ENCODE results near the gene VMA21.

VMA21 gene

DNA sequence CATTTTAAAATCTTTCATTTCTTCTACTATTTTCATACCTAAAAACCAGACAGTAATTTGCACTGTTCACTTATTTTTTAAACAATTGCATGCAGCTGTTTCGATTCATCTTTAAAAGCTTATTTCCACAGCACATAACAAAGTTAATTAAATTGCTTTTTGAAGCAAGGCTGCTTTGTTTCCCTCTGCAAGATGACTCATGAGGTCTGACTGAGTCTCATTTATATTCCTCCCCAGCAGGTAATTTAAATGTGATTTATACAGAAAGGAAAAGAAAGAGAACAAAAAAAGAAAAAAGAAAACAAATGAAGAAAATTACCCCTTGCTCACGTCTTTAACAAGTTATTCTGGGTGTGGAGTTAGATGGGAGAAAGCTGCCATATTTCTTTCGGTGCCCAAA lies 22.8 kb downstream of the VMA21 start:
- no peak overlapping the region for H3K4me3 ChIP-seq (ENCODE audit: low read length)
- no peaks in the 10 kb centered on the region for H4K20me1 ChIP-seq (ENCODE audit: insufficient read depth, low read length)
- no peaks in the 10 kb centered on the region for H3K36me3 ChIP-seq (replicated peaks; ENCODE audit: insufficient read depth, low read length)
- no peaks in the 10 kb centered on the region for H3K27me3 ChIP-seq (replicated peaks; ENCODE audit: insufficient read depth, low read length)
- no peak for DNase-seq
- H3K79me2 ChIP-seq (ENCODE audit: low read length): no peaks in the 10 kb centered on the region
- H3K27ac ChIP-seq (ENCODE audit: low read length): no peak overlapping the region
- no peak overlapping the region for H2AFZ ChIP-seq (ENCODE audit: low read length)
- no peaks in the 10 kb centered on the region for H3K9me2 ChIP-seq (replicated peaks; ENCODE audit: insufficient read depth, low read length)
- H3K9ac ChIP-seq (ENCODE audit: low read length): no peak overlapping the region
- no peaks in the 10 kb centered on the region for H3F3A ChIP-seq (ENCODE audit: insufficient read depth, low read length)
- H3K9me3 ChIP-seq (replicated peaks; ENCODE audit: insufficient read depth, low read length): no peaks in the 10 kb centered on the region
- TF ChIP-seq EZH2 (optimal IDR thresholded peaks at IDR 0.05; ENCODE audit: low read depth, low read length): no peak
- TF ChIP-seq CTCF (IDR thresholded peaks at IDR 0.05; ENCODE audit: low read length): no peak
- no peak for TF ChIP-seq EZH2phosphoT487 (IDR thresholded peaks at IDR 0.05; ENCODE audit: low read length)
- H3K4me2 ChIP-seq (ENCODE audit: low read depth, low read length): no peak overlapping the region
- H3K4me1 ChIP-seq (ENCODE audit: low read length): no peaks in the 10 kb centered on the region

GRCh38 chrX:151424505-151424904 lies 27.5 kb downstream of the VMA21 start:
- no peaks in the 10 kb centered on the region for H3K27me3 ChIP-seq (replicated peaks; ENCODE audit: insufficient read depth, low read length)
- H3K4me2 ChIP-seq (ENCODE audit: low read depth, low read length): no peak overlapping the region
- H3K9ac ChIP-seq (ENCODE audit: low read length): no peak overlapping the region
- H3K79me2 ChIP-seq (ENCODE audit: low read length): no peaks in the 10 kb centered on the region
- no peak for DNase-seq
- no peaks in the 10 kb centered on the region for H3K9me3 ChIP-seq (replicated peaks; ENCODE audit: insufficient read depth, low read length)
- H4K20me1 ChIP-seq (ENCODE audit: insufficient read depth, low read length): no peaks in the 10 kb centered on the region
- no peaks in the 10 kb centered on the region for H3K4me1 ChIP-seq (ENCODE audit: low read length)
- H3K36me3 ChIP-seq (replicated peaks; ENCODE audit: insufficient read depth, low read length): no peaks in the 10 kb centered on the region
- no peak overlapping the region for H2AFZ ChIP-seq (ENCODE audit: low read length)
- no peak overlapping the region for H3K27ac ChIP-seq (ENCODE audit: low read length)
- no peaks in the 10 kb centered on the region for H3F3A ChIP-seq (ENCODE audit: insufficient read depth, low read length)
- H3K9me2 ChIP-seq (replicated peaks; ENCODE audit: insufficient read depth, low read length): no peaks in the 10 kb centered on the region
- TF ChIP-seq CTCF (IDR thresholded peaks at IDR 0.05; ENCODE audit: low read length): no peak
- no peak for TF ChIP-seq EZH2 (optimal IDR thresholded peaks at IDR 0.05; ENCODE audit: low read depth, low read length)
- no peak for TF ChIP-seq EZH2phosphoT487 (IDR thresholded peaks at IDR 0.05; ENCODE audit: low read length)
- H3K4me3 ChIP-seq (ENCODE audit: low read length): no peak overlapping the region

- H3K9me3 ChIP-seq (replicated peaks; ENCODE audit: insufficient read depth, low read length): no peaks in the 10 kb centered on the region; the same call in 1 of the 2 replicates
- H3K79me2 ChIP-seq (ENCODE audit: low read length): no peaks in the 10 kb centered on the region
- no peak overlapping the region for H3K9ac ChIP-seq (ENCODE audit: low read length)
- no peak overlapping the region for H3K27ac ChIP-seq (ENCODE audit: low read length)
- DNase-seq: no peak
- H3K36me3 ChIP-seq (replicated peaks; ENCODE audit: insufficient read depth, low read length): no peaks in the 10 kb centered on the region
- no peaks in the 10 kb centered on the region for H3F3A ChIP-seq (ENCODE audit: insufficient read depth, low read length)
- no peak overlapping the region for H2AFZ ChIP-seq (ENCODE audit: low read length)
- no peaks in the 10 kb centered on the region for H3K27me3 ChIP-seq (replicated peaks; ENCODE audit: insufficient read depth, low read length)
- TF ChIP-seq EZH2 (optimal IDR thresholded peaks at IDR 0.05; ENCODE audit: low read depth, low read length) (no peak), EZH2phosphoT487 (IDR thresholded peaks at IDR 0.05; ENCODE audit: low read length) (no peak), CTCF (IDR thresholded peaks at IDR 0.05; ENCODE audit: low read length) (no peak)
- no peak overlapping the region for H3K4me2 ChIP-seq (ENCODE audit: low read depth, low read length)
- no peaks in the 10 kb centered on the region for H3K9me2 ChIP-seq (replicated peaks; ENCODE audit: insufficient read depth, low read length)
- no peaks in the 10 kb centered on the region for H4K20me1 ChIP-seq (ENCODE audit: insufficient read depth, low read length)
- H3K4me1 ChIP-seq (ENCODE audit: low read length): no peaks in the 10 kb centered on the region
- H3K4me3 ChIP-seq (ENCODE audit: low read length): no peak overlapping the region
Observed at GRCh38 chrX:151448509-151448908, 51.5 kb downstream of the VMA21 start.
